ENCODE measurements around the gene ALX4.

DNA sequence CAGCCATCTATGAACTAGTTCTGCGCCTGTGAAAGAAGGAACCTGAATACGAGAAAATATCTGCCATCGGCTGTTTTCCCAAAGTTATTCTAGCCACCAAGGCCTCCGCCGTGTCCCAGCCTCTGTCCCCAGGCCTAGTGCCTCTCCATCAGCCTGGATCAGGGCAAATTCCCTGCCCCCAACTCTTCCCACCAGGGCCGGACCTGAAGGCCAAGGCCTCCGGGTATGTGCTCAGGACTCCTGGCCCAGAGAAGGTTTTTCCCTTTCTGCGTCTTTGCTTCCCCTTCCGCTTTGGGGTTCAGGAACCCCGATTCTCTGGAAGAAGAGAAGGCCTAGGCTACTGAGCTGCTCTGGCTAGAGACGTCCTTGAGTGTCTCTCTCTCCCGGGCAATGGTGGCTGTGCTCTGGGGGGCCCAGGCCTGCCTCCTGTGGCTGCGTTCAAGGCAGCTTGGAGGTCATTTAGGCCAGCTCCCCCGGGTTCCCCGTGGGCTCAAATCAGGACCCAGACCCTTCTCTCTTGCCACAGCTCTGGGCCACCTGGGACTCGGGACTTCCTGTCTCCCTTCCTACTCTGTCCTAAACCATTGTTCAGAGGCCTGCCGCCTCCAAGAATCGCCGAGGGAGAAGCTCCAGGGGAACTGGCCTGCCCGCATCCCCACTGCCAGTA, 1.6 kb downstream of the ALX4 start:
- TF ChIP-seq YY1 (IDR thresholded peaks at IDR 0.05; ENCODE audit: insufficient read depth, insufficient read length) (no peak), ZNF274 (IDR thresholded peaks at IDR 0.05; ENCODE audit: low read depth, low read length) (no peak)

Measured in NT2/D1 (cell line).